HG03039 (cell line): ENCODE measurements around the gene BICDL1.

Experiments
- ATAC-seq: cut with Tn5 transposase; IDR thresholded peaks from one replicate; pipeline ENCODE4 v1.9.1; 2021; ENCODE audit warnings: mild to moderate bottlenecking, moderate library complexity; ENCODE audit not compliant: unreplicated experiment

Gene BICDL1

DNA sequence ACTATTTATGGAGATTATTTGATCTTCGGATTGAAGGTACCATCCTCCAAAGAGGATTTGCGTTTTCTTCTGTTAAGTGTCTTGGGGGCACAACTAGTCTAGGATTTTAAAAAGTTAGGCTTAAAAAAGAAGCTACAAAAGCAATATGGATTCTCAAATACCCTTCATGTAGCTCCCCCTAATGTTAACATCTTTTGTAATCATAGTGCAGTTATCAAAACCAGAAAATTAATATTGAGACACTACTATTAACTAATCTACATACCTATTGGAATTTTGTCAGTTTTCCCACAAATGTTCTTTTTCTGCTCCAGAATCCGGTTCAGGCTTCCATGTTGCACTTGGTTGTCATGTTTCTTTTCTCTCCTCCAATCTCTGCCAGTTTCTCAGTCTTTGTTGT, 62.5 kb downstream of the BICDL1 start:
- ATAC-seq = no peak

DNA sequence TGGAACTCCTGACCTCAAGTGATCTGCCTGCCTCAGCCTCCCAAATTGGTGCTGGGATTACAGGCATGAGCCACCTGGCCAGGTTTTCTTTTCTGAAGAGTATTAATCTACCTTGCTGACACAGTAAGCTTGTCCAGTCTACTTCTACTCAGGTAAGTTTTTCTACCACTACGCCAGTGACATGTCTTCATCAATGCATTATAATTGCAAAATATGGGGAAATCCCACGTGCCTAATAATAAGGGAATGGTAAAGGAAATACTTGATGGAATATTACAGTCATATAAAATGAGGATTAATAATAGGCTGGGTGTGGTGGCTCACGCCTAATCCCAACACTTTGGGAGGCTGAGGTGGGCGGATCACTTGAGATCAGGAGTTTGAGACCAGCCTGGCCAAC, 65.3 kb downstream of the BICDL1 start:
- ATAC-seq = no peak

- no peak for ATAC-seq
Observed at GRCh38 chr12:120055231-120056000, 66.4 kb downstream of the BICDL1 start.

GRCh38 chr12:120056739-120057138, 67.7 kb downstream of the BICDL1 start:
- no peak for ATAC-seq

DNA sequence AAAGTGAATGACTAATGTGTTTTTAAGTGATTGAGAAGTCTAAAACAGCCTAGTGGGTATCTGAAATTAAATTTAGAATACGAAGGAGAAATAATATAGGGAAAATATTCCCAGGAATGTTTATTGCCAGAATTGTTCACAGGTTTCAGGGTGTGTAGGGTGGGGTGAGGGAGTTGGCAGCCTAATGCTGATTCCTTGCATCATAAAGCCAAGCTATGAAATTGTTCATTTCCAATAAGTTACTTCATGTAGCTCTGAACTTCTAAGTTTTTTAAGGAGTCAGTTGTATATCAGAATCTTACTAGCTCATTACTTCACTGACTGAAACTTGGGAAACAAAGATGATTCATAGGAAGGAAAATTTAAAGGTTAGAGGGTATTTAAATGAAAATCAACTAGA, 71.2 kb downstream of the BICDL1 start:
- ATAC-seq = no peak

GRCh38 chr12:120060717-120061116, 71.7 kb downstream of the BICDL1 start:
- no peak for ATAC-seq

DNA sequence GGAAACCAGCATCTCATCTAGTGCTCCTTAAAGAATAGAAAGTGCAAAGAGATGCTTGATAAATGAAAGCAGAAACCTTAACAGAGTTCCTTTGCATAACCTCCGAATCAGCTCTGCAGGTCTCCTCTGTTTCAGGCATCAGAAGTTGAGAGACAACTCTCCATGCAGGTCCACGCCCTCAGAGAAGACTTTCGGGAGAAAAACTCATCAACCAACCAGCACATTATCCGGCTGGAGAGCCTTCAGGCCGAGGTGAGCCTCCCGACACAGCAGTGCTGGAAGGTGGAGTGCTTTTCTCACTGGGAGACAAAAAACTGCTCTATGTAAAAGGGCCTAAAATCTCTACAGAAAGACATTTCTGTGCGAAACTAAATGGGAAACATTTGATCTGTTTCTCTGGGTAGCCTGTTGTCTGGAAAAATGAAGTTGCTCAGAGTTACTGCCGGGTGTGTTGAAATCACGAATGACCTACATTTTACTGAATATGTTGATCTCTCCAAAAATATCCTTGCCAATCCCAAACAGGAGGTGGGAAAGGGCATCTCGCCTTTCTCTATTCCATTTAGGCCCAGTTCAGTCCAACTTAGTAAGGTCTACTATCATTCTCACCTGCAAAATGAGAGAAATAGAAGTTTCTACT, 72.7 kb downstream of the BICDL1 start:
- no peak for ATAC-seq

DNA sequence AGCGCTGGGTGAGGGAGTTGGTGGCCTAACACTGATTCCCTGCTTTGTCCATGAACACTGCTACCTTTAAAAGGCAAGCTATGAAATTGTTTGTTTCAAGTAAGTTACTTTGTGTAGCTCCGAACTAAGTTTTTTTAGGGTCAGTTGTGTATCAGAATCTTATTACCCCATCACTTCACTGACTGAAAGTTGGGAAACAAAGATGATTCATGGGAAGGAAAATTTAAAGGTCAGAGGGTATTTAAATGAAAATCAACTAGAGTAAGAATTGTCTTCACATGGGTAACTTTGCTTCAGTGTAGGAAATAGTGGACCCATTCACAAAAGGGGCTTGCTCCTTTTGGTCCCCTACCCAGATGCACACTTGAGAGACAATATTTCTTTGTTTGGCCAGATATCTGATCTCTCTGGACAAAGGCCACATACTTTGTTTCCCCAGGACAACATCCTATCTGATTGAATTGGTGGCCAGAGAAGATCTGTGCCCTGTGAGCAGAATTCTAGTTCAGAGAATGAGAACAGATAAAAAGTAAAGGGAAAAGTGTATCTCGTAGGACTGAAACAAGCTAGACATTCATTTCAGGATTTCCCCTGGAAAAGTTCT, 74.0 kb downstream of the BICDL1 start:
- no peak for ATAC-seq

- no peak for ATAC-seq
Observed at GRCh38 chr12:120064054-120064940, 75.3 kb downstream of the BICDL1 start.

DNA sequence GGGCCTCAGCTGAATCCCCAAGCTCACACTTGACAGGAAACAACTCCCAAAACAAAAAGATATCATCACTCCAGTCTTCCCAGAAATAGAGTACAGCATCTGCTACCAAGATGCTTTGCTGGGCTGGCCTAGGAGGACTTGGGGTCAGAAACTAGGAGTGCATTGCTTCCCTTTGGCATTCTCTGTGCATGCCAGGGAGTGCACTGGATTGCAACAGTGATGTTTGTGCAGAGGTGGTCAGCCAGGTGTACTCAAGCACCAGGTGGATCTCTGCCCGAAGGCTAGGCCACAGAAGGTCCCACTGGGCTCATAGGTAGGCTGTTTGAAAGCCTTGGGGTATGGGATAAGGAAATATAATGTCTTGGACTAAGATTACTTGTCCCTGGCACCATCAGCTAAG, 76.4 kb downstream of the BICDL1 start:
- no peak for ATAC-seq

DNA sequence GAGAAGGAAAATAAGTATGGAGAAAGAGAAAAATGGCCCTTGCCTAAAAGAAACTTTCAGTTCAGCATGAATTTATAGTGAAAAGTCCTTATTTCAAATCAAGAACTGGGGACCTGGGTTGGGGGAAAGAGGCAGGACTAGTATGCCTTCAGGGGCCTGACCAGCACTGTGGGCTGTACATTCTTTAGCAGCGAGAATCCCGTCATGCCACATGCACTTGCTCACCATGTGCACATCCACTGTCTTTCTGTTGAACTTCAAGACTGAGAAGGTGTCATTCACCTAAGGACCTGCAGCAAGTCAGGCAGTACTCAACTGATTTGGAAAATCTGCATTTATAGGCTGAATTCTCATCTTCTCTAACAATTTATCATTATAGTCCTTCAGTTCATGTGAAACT, 77.3 kb downstream of the BICDL1 start:
- no peak for ATAC-seq

DNA sequence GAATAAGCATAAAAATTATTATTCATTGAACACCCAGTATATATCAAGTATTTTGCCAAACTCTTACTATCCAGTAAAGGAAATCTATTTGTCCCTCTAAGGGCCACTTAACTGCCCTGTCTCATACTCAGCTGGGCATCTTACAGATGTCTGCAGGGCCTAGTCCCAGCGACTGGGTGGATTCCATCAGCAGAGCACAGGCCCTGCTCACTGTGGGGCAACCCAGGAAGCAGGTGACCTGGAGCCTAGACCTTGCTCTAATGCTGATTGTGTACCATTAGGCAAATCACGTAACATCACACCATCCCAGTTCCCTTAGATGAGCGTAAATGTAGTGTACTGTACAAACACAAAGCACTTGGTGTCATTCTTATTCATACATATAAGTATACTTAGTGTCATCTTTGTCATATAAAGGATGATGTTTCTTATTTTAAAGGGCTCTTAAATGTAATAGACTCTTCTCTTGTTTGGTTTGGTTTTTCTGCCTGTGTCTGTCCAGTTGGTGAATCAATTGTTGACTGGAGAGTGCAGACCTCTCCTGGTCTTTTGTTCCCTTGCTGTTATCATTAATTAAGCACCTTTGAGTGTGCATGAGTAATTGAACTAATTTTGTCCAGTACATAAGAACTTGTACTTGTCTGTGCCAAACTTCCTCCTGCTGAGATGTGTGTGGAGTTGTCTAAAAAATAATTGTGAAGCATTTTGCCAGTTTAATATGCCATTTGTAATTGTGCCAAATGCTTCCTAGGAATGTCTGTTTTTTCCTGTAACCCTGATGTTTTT, 78.2 kb downstream of the BICDL1 start:
- ATAC-seq = no peak

- no peak for ATAC-seq
Observed at GRCh38 chr12:120067901-120068300, 78.9 kb downstream of the BICDL1 start.

DNA sequence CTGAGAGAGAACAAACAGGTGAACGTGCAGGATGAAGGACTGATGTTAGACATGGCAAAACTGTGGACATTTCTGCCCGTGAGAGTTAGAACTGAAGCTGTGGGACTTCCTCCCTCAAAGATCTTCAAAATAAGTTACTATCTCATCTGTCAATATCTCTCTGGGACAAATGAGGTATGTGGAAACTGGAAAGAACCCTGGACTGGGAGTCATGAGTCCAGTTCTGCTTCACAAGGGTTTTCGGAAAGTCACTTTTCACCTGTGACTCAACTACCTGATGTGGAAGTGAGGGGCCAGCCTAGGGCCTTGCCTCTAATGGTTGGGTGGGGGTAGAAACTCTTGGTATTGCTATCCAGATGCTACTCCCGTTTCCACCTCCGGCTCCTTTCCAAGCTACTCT, 80.2 kb downstream of the BICDL1 start:
- no peak for ATAC-seq

DNA sequence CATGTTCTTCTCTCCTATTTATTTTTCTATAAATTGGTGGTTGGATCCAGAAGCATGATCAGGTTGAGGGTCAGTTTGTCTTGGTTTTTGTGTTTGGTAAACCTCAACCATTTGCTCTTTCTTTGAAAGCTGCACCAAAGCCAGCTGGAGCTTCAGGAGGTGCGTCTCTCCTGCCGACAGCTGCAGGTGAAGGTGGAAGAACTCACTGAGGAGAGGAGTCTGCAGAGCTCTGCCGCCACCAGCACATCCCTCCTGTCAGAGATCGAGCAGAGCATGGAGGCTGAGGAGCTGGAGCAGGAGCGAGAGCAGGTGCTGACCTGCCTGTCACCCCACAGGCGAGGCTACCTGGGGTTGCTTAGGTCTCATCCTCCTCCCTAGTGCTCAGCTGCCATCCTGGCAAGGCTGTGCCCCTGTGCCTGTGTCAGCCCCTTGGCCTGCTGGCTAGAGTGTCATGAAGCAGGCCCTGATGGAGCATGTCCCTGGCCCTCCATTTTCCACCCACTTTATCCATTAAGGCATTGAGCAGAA, 82.5 kb downstream of the BICDL1 start:
- ATAC-seq = no peak

DNA sequence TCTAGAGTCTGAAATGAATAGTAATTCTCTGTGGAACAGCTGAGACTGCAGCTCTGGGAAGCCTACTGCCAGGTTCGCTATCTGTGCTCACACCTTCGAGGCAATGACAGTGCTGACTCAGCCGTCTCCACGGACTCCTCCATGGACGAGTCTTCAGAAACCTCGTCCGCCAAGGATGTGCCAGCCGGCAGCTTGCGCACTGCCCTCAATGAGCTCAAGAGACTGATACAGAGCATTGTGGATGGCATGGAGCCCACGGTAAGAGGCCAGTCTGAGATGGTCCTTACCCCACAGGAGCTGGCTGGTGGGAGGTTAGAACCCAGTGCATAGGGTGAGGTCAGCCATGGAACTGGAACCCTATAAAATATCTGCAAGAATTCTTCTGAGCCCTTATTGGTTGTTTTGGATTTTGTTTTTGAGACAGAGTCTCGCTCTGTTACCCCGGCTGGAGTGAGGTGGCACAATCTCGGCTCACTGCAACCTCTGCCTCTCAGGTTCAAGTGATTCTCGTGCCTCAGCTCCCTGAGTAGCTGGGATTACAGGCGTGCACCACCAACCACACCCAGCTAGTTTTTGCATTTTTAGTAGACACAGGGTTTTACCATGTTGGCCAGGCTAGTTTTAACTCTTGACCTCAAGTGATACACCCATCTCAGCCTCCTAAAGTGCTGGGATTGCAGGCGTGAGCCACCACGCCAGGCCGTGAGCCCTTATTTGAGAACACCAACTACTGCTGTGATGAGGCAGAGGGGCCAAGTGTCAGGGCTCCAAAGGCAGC, 83.6 kb downstream of the BICDL1 start:
- no peak for ATAC-seq

GRCh38 chr12:120075034-120075616, 86.1 kb downstream of the BICDL1 start:
- ATAC-seq = no peak

DNA sequence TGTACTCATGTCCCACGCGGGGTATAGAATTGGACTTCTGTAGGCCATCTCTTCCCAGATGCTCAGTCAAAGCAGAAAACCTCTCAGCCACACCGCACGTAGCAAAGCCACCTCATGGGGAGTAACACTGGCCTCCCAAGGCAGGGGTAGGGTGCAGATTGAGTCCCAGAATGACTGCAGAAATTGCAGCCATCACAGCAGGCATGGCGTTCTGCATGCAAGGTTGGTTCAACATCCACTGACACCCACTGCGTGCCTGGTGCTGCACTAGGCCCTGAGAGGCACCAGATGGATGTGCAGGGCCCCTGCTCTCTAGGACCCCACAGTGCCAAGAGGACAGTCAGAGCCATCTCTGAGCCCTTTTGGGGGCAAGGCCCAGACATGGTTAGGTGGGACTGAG, 87.6 kb downstream of the BICDL1 start:
- ATAC-seq = no peak

- ATAC-seq = no peak
Observed at GRCh38 chr12:120077260-120077659, 88.2 kb downstream of the BICDL1 start.
